ENCODE data around the gene CSTB.
A peak's percentile ranks its signal among the peaks of the same experiment; 100 is the strongest.

The CSTB gene

DNA sequence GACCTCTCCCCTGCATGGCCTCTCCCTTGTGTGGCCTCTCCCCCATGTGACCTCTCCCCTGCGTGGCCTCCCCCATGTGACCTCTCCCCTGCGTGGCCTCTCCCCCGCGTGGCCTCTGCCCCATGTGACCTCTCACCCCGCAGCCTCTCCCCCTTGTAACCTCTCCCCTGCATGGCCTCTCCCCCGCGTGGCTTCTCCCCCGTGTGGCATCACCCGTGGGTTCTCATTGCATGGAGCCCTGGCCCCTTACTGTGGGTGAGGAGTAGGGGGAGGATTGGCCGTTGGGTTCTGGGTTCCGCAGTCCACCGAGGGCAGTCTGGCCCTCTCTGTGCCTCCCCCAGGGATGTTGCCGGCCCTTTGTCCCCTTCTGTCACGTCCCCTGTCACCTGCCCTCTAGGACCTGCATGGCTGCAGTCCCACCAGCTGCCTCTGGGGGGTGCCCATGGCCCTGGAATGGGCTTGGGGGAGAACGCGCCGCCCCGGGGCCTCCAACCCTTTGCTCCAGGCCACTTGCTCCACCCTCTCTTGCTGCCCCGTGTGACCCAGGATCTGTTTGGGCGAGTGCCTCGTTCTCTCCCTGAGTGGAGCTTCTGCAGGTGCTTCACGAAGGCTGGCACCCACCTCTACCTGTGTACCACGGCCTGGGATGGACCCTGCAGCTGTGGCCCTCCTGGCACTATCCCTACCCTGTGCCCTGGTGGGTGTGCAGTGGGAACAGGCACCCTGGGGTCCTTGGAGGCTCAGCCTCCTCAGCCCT lies 34.6 kb upstream of the CSTB start:
- DNase-seq, result peak; percentile 86

DNA sequence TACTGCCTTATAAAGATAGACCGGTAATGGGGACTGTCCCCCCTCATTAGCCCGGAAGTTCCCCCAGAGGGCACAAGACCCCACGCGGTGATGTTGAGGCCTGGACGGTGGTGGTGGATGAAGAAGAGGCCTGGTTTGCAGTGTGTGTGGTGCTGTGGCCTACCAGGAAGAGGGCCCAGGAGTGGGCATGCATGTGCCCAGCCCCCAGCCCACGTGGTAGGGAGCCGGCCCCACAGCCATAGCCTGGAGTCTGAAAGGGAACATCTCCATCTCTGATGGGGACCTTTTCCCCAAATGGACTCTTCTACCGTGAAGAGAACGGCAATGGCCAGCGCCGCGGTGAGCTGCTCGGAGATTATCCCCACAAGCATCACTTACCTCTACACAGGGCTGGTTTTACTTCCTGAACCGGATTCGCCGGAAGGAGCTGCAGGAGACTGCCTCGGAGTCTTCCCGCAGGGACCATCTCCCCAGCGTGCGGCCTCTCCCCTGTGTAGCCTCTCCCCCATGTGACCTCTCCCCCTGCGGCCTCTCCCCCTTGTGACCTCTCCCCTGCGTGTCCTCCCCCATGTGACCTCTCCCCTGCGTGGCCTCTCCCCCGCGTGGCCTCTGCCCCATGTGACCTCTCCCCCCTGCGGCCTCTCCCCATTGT lies 33.9 kb upstream of the CSTB start:
- no peak for DNase-seq

DNA sequence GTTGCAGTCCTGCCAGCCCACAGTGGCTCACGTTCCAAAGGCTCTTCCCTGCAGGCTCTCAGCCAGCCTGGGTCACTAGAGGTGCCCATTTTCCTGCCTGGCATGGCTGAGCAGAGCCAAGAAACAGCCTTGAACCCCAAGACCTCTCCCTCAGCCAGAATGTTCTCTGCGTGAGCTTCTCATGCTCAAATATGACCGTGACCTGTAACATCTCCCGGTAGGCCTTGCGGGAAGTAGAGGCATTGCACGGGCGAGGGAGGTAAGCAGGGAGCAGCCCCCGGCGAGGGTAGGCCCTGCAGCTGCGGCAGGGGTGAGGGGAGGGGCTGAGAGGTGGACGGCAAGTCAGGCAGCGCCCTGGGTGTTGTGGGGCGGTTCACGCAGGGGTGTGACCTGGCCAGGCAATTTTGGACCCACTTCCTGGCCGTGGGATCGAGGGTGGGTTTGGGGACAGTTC lies 33.3 kb upstream of the CSTB start:
- DNase-seq, result no peak

DNA sequence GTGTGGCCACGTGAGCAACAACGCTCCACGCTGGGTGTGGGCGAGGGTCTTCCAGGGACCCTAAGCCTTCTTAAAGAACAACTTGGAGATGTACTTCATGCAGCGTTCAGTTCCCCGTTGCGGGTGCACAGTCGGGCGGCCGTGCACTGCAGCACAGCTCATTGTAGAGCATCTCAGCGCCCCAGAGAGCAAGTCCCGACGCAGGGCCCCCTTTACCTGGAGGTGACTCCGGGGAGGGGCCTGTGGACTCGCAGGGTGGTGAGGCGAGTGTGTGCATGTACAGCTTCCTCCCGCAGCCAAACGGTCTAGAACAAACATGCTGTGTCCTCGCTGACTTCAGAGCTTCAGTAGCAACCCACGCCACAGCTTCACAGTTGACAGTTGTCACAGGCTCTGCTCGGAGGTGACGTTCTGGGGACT lies 32.7 kb upstream of the CSTB start:
- no peak for DNase-seq

DNA sequence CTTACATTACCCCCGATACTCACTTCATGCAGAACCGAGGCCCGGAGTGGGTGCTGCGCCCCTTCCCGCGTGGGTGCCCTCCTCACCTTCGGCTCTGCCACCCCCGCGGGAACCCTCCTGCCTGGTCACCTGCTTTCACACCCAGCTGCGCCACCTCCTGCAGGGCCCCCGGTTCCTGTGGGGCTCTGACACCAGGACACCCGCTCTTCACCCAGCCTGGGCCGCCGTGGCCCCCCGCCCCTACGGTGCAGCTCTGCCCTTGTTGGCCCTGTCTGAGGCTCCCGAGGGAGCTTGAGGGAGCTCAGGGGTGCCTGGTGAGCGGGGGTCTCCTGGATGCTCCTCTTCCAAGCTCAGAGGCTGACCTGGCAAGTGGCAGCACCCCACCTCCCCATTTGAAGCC lies 32.3 kb upstream of the CSTB start:
- DNase-seq, result no peak

DNA sequence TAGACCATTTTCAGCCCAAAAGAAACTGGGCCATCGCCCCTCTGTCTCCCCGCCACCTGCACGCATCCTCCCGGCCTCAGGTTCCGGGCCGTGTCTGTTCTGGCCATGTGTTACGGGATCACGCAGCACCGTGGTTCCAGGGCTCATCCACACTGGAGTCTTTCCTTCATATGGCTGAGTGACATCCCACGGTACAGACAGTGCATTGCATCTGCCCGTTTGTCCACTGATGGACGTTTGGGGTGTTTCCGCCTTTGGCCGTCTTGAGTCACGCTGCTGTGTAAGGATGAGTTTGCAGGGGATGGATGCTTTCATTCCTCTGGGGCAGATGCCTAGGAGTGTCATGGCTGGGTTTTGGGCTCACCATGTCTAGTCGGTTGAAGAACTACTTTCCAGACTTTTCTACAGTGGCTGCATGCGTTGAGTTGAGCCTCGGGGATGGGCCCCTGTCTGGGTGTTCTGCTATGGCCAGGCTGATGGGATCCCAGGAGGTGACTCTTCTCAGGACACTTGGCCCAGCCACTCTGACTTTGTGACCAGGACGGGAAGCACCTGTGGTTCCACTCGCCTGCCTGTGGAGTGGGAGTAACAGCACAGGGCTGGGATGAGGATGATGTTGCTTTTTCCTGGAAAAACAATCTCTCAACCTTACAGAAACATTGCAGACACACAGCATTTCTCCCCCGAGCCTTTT lies 30.1 kb upstream of the CSTB start:
- no peak for DNase-seq

DNA sequence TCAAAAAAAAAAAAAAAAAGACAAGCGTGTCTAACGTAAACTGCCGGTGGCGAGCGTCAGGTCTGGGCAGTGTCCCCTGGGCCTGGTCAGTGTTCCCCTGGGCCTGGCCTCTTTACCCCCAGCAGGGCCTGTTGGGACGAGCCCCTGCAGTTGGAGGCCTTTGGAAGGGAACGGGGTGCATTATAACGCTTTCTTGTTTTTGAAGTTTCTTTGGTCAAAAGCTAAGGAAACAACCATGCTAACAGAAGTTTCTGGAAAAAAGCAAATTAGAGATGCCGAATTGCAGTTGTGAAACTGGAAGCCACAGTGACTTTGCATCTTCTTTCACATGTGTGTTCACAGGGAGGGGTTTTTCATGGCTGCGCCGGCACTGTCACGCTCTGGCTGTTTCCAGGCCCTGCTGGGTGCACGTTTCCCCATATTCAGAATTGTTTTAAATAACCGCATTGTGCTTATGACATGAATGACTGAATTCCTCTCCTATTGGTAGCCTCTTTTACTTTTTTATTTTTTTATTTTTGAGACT lies 29.2 kb upstream of the CSTB start:
- peak; percentile 22 for DNase-seq

DNA sequence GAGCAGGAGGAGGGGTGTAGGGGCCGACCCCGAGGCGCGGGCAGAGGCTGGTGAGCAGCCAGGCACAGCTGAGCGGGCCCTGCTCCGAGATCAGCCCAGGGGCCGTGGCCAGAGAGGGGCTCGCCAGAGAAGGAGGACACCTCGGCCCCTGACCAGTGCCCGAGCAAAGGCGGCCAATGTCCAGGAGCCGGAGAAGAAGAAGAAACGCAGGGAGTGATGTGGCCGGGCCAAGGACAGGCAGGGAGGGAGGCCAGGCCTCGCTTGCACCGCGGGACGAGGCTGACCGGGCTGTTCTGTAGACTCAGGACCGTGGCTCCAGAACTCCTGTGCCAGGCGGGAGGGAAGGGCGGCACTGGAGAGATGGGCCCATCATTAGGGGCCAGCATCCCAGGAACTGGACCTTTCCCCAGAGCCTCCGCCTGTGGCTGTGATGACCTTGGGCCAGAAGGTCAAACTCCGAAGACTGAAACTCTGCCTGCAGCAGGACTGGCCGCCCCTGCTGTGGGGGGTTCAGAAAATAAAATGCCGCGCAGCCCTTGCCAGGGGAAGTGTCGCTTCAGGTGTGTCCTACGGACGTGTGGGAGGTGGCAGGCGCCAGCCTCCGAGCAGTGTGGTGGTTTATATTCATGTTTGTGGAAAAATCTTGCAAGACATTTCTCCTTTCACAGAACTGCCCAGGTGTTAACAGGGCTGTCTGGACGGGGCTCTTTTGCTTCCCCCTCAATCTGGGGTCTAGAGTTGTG lies 27.6 kb upstream of the CSTB start:
- no peak for DNase-seq

DNA sequence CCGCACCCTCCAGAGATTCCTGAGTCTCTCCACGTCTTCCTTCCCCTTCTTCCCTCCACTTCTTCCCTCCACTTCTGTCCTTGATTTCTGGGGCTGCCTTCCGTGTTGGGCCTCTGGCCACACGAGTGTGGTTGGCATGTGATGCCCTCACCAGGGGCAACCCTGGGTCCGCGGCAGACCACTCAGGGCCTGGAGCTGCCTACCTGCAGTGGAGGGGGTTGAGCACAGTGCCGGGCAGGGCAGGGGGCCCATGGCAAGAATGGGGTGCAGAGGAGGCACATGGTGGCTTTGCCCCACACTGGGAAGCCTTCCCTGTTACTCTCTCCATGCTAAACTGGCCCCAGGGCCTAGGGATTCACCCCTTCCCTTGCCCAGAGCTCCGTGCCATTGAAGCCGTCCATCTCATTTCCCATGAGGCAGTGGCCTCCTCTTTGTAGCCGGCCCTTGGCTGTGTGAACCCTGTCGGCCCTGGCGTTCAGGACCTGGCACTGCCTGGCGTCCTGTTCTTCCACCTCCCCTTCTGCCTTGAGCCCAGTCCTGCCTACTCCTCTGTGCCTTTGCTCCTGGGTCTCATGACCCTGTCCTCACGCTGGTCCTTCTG lies 26.7 kb upstream of the CSTB start:
- DNase-seq, result no peak

DNA sequence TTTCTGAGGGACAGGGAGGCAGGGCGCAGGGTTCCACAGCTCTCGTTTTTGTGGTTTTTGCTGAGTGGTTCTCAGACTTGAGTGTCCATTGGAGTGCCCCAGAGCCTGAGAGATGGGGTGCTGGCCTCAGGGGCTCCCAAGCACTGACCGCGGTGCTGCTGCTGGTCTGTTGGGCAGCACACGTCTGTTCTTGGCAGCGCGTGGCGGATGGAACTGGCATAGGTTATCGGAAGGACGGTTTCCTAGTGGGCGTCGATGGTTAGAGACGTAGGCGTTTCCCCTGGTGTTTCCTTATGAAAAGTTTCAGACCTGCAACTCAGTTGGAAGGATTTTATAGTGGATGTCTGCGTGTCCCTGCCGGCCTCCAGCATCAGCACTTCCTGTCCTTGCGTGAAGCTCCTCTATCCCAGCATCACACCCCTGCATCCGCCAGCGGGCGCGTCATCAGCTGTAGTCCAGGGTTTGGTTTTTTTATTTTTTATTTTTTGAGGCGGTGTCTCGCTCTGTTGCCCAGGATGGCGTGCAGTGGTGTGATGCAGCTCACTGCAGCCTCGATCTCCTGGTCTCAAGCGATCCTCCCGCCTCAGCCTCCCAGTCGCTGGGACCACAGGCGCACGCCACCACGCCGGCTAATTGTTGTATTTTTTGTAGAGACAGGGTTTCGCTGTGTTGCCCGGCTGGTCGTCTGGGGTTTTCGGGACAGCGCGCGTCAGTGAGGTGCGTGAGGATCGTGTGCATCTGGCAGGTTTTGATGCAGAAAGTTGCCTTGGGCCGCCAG lies 25.1 kb upstream of the CSTB start:
- no peak for DNase-seq

DNA sequence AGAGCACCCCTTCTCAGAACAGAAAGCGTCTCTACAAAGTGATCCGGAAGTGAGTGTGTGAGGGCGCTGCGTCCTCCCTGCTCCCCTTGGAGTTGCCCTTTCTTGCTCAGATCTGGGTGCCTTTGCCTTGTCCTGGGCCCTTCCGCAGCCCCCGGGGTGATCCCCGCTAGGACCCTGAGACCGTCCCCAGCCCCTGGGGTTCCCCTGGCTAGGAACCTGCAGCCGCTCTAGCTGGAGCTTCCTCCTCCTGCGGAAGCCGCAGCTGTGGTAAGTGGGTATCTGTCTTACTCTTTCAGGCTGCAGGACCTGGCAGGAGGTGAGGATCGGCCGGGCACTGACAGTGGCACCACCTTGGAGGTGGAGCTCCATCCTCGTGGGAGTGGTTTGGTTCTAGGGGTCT lies 24.5 kb upstream of the CSTB start:
- no peak for DNase-seq

DNA sequence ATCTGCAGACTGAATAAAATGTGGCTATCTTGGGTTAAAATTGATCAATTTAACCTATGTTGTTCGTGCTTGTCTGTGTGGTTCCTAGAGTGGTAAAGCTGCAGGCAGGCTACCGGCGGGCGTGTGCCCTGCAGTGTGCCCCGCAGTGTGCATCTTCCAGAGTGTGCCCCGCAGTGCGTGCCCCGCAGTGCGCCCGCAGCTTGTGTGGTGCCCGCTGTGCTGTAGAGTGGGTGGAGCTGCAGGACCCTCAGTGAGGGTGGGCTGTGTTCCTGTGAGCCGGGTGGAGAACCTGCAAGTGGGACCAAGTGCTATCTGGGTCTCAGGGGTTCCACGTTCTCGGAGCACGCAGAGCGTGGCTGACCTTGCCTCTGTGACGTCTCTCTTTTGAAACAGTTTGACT lies 24.0 kb upstream of the CSTB start:
- DNase-seq, result no peak

DNA sequence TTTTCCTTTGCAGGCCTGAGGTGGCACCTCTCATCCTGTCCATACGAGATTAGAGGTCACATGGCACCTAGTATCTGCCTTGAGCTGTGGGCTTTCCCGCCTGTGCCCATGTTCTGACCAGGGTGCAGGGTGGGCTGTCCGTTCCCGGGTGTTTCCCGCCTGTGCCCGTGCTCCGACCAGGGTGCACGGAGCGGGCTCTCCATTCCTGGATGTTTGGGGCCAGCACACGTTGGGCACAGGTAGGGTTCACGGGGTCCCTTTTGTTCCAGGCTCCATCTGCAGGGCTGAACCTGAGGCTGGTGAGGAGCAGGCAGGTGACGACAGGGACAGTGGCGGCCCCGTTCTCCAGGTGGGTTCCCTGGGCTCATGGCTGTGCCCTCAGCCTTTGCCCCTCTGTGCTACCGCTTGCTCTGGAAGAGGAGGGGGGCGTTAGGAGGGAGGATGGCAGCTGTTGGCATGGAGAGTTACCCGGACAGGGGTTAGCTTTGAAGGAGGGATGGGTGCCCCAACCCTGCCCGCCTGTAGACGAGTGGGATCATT lies 23.3 kb upstream of the CSTB start:
- no peak for DNase-seq

DNA sequence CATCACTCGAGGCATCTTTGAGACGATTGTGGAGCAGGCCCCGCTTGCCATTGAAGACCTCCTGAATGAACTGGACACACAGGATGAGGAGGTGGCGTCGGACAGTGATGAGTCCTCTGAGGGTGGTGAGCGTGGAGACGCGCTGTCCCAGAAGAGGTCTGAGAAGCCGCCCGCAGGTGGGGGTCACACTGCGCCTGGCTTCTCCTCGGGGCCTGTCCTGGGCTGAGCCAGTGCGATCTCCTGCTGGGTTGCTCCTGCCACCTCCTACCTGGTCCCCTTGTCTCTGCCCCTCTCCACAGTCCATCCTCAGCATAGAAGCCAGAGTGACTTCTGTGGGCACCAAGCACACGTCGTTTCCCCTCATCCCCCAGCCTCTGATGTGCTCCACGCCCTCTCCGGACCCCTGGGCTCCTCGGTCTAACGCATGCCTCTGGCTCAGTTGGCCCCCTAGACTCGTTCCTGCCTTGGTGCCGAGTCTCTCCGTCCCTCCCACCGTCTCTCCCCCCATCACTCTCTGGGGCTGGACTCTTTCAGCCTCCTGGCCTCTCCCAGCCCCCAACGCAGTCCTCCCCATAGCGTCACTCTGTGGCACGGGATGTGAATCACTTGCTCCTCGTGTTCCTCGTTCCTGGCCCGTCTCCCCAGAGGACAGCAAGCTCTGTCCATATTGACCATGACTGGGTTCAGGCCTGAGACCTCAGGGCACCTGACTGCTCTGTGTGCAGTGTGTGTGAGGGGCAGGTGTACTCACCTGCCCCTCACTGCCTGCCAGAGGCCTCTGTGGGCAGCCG lies 22.0 kb upstream of the CSTB start:
- no peak for DNase-seq

DNA sequence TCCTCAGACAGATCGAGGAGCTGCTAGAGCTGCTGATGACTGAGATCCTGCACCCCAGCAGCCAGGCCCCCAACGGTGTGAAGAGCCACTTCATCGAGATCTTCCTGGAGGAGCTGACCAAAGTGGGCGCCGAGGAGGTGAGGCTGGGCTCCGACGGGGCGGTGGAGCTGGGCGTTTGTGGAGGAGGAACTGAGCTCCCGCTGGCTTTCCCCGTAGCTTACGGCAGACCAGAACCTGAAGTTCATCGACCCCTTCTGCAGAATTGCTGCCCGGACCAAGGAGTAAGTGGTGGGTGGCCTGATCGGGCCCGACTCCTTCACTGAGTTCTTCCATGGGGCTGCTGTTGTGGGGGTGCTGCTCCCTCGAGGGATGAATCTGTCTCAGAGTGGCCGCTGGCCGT lies 21.3 kb upstream of the CSTB start:
- DNase-seq, result no peak

DNA sequence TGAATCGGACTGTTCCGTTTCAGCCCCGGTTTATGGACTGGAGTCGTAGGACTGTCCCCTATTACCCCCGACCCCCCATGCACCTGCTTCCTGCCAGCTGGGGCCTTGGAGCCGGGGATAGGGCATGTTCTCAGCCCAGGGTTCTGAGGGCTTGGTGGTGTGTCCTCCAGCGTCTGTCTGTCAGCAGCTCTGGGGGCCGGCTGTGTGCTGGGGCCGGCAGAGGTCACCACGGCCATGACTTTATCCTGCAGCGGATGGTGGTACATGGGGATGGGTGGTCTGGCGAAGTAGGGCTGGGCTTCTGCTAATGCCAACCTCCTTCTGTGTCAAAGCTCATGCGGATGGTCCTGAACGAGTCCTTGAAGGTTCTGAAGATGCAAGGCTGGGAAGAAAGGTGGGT lies 18.7 kb upstream of the CSTB start:
- DNase-seq, result no peak

DNA sequence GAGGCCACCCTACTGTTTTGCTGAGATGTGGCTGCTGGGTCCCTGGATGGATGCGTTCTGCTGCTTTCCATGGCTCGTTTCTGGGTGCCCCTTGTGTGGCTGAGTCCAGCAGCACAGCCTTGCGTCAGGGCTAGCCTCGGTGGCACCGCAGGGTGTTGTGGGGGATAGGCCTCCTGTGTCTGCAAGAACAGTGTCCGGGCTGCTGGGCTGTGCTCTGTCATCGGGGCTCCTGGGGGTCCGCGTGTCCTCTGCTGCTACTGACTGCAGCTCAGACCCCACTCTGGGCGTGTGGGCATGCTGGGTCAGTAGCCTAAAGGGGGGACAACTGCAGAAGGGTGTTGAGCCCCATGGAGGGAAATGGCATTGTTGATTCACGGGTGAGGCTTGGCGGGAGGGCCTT lies 18.2 kb upstream of the CSTB start:
- DNase-seq, result no peak

DNA sequence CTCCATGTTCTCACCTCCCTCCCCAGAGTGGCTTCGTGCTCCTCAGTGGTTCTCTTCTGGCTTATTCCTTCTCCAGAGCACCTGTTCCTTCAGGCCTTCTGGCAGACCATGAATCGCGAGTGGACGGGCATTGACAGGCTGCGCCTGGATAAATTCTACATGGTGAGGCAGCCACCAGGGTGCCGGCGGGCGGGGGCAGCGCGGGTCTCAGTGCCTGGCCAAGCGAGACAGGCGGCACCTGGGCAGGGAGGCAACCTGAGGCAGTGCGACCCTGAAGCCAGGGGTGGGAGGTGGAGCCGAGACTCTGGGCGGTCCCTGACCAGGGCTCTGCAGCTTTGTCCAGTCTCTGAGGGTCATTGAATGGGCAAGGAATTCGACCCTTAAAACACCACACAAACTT lies 17.1 kb upstream of the CSTB start:
- no peak for DNase-seq

DNA sequence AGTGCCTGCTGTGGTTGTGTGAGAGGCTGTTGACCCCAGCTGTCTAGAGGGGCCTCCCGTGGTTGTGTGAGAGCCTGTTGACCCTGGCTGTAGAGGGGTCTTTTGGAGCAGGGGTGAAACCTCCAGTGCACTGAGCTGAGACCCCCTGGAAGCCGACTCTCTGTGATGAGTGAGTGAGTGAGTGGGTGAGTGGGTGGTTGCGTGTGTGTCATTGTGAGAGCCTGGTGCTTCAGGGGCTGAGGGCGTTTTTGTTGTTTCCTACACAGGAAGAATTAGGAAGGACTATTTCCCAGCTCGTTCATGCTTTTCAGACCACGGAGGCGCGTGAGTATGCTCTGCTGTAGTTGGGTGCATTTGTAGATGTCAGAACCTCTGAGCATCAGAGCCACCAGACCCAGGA lies 16.3 kb upstream of the CSTB start:
- no peak for DNase-seq

DNA sequence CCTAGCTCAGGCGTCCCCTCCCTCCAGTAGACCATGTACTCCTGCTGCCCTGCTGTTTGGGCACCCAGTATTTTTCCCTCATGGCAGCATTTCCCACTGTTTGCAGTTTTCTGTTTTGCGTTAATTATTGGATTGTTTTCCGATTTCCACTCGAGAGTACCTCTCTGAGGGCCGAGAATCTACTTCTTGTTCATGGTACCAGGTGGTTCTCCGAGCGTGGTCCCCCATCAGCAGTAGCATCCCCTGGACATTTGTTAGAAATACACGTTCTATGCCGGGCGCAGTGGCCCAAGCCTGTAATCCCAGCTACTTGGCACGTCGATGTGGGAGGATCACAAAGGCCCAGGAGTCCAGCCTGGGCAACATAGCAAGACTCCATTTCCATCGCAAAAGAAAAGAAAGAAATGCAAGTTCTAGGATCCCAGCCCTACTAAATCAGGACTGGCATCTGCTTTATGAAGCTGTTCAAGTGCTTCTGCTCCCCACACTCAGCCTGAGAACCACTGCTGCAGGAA lies 14.0 kb upstream of the CSTB start:
- DNase-seq, result no peak
